ENCODE measurements around the gene PLPP1.
A peak's percentile ranks its signal among the peaks of the same experiment; 100 is the strongest.

PLPP1 gene

GRCh38 chr5:55415071-55415470 lies 119.7 kb downstream of the PLPP1 start:
- no peak for FAIRE-seq
- DNase-seq (ENCODE audit: insufficient read length, low spot score): no peak

GRCh38 chr5:55413644-55414043 lies 121.1 kb downstream of the PLPP1 start:
- no peak for DNase-seq (ENCODE audit: insufficient read length, low spot score)
- no peak for FAIRE-seq

- no peak for FAIRE-seq
- no peak for DNase-seq (ENCODE audit: insufficient read length, low spot score)
These were observed 122.9 kb downstream of the PLPP1 start for GRCh38 chr5:55411876-55412275.

GRCh38 chr5:55410845-55411244 lies 123.9 kb downstream of the PLPP1 start:
- no peak for FAIRE-seq
- DNase-seq (ENCODE audit: insufficient read length, low spot score): no peak

- DNase-seq (ENCODE audit: insufficient read length, low spot score): no peak
- FAIRE-seq: no peak
These were observed 125.0 kb downstream of the PLPP1 start for GRCh38 chr5:55409775-55410174.

- FAIRE-seq (no peak), DNase-seq (ENCODE audit: insufficient read length, low spot score) (no peak)
These were observed 126.8 kb downstream of the PLPP1 start for GRCh38 chr5:55407984-55408383.

GRCh38 chr5:55407059-55407684 lies 127.6 kb downstream of the PLPP1 start:
- DNase-seq (ENCODE audit: insufficient read length, low spot score) (peak; percentile 36), FAIRE-seq (no peak)

GRCh38 chr5:55406292-55406691 lies 128.5 kb downstream of the PLPP1 start:
- DNase-seq (ENCODE audit: insufficient read length, low spot score) (no peak), FAIRE-seq (no peak)

GRCh38 chr5:55402199-55402598 lies 132.6 kb downstream of the PLPP1 start:
- DNase-seq (ENCODE audit: insufficient read length, low spot score) (no peak), FAIRE-seq (no peak)

- DNase-seq (ENCODE audit: insufficient read length, low spot score) (no peak), FAIRE-seq (no peak)
These were observed 141.1 kb downstream of the PLPP1 start for GRCh38 chr5:55393501-55394175.

GRCh38 chr5:55392669-55393068 lies 142.1 kb downstream of the PLPP1 start:
- FAIRE-seq (no peak), DNase-seq (ENCODE audit: insufficient read length, low spot score) (no peak)

- FAIRE-seq (no peak), DNase-seq (ENCODE audit: insufficient read length, low spot score) (no peak)
These were observed 143.1 kb downstream of the PLPP1 start for GRCh38 chr5:55391707-55392106.

- FAIRE-seq: no peak
- DNase-seq (ENCODE audit: insufficient read length, low spot score): no peak
These were observed 146.9 kb downstream of the PLPP1 start for GRCh38 chr5:55387865-55388264.

- no peak for FAIRE-seq
- DNase-seq (ENCODE audit: insufficient read length, low spot score): no peak
These were observed 148.4 kb downstream of the PLPP1 start for GRCh38 chr5:55386356-55386755.

GRCh38 chr5:55385846-55386245 lies 148.9 kb downstream of the PLPP1 start:
- FAIRE-seq: no peak
- no peak for DNase-seq (ENCODE audit: insufficient read length, low spot score)

- DNase-seq (ENCODE audit: insufficient read length, low spot score): no peak
- no peak for FAIRE-seq
These were observed 149.5 kb downstream of the PLPP1 start for GRCh38 chr5:55385227-55385626.

- FAIRE-seq: no peak
- no peak for DNase-seq (ENCODE audit: insufficient read length, low spot score)
These were observed 150.7 kb downstream of the PLPP1 start for GRCh38 chr5:55384072-55384471.

- FAIRE-seq (no peak), DNase-seq (ENCODE audit: insufficient read length, low spot score) (no peak)
These were observed 151.5 kb downstream of the PLPP1 start for GRCh38 chr5:55383254-55383653.

GRCh38 chr5:55377810-55378209 lies 157.0 kb downstream of the PLPP1 start:
- FAIRE-seq: no peak
- DNase-seq (ENCODE audit: insufficient read length, low spot score): no peak
